Measurements from ENCODE around the gene TUBB1. TPM values are rescaled to one million over a fixed set of nuclear protein-coding genes. Genes with fewer than 3 reads are reported as not detected.

Gene TUBB1
- total and polyA plus RNA-seq, 12 donors = 0.07 to 0.38 (median 0.18) TPM; not detected in 2

DNA sequence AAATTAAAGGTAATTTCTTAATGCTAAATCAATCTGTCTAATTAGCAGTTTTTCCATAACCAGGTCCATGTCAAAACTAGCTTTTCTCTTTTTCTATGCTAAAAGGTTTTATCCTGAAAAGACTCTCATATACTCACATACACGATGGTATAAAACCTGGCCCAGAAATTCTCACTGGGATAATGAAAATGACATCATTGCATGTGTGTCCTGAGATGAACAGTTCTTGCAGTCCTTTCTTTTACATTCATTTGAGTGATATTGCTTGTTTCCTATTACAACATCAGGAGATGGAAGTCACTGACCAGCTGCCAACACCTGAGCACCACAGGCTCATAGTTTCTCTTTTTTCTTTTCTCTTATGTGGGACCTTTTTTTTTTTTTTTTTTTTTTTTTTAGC, 31.2 kb downstream of the TUBB1 start:
- Histone ChIP-seq H3K27ac (no peak overlapping the region), H3K4me3 (no peak overlapping the region), H3K9me3 (no peaks in the 10 kb centered on the region), H3K36me3 (no peaks in the 10 kb centered on the region), H3K27me3 (peaks cover 0 to 32% (median 5%) of the 10 kb centered on the region in 7 donors), H3K4me1 (peaks cover 0 to 6% (median 0%) of the 10 kb centered on the region in 9 donors)
- ATAC-seq (no peak), DNase-seq (no peak)
- TF ChIP-seq, protein P1, sequence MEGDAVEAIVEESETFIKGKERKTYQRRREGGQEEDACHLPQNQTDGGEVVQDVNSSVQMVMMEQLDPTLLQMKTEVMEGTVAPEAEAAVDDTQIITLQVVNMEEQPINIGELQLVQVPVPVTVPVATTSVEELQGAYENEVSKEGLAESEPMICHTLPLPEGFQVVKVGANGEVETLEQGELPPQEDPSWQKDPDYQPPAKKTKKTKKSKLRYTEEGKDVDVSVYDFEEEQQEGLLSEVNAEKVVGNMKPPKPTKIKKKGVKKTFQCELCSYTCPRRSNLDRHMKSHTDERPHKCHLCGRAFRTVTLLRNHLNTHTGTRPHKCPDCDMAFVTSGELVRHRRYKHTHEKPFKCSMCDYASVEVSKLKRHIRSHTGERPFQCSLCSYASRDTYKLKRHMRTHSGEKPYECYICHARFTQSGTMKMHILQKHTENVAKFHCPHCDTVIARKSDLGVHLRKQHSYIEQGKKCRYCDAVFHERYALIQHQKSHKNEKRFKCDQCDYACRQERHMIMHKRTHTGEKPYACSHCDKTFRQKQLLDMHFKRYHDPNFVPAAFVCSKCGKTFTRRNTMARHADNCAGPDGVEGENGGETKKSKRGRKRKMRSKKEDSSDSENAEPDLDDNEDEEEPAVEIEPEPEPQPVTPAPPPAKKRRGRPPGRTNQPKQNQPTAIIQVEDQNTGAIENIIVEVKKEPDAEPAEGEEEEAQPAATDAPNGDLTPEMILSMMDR (IDR thresholded peaks at IDR 0.05) = no peak
- intact Hi-C loops (cut with DNase I) = loop anchor here in 1 of 10 donors (10.0 kb wide), 1 partner anchor 354 kb away; no protein-coding TSS in a partner anchor
- WGBS, 2 donors = 52 to 70% methylated on average over 1 of the region's 1 CpG

- peaks cover 0 to 6% (median 0%) of the 10 kb centered on the region in 9 donors for H3K4me1 ChIP-seq
- TF ChIP-seq, protein P1 (IDR thresholded peaks at IDR 0.05) = no peak
- no peak overlapping the region for H3K27ac ChIP-seq
- ATAC-seq (no peak), DNase-seq (no peak)
- peaks cover 0 to 41% (median 5%) of the 10 kb centered on the region in 7 donors for H3K27me3 ChIP-seq
- H3K4me3 ChIP-seq = no peak overlapping the region
- no peaks in the 10 kb centered on the region for H3K36me3 ChIP-seq
- WGBS, 2 donors = 87% methylated on average over 6 of the region's 6 CpGs
- intact Hi-C loops (cut with DNase I) = loop anchor here in 1 of 10 donors (10.0 kb wide), 1 partner anchor 353 kb away; no protein-coding TSS in a partner anchor
- peaks cover 0 to 7% (median 0%) of the 10 kb centered on the region in 11 donors for H3K9me3 ChIP-seq
Measured at GRCh38 chr20:59051666-59052185, 32.5 kb downstream of the TUBB1 start.

GRCh38 chr20:59055302-59055701, 36.1 kb downstream of the TUBB1 start:
- H3K27ac ChIP-seq = no peak overlapping the region
- peak in 1 of 8 donors; percentile 57 for ATAC-seq
- H3K4me1 ChIP-seq = no peaks in the 10 kb centered on the region
- H3K36me3 ChIP-seq = no peaks in the 10 kb centered on the region
- DNase-seq = peak in 1 of 2 donors; percentile 25
- peaks cover 0 to 11% (median 0%) of the 10 kb centered on the region in 11 donors for H3K9me3 ChIP-seq
- TF ChIP-seq, protein P1 (IDR thresholded peaks at IDR 0.05) = peak in 8 of 9 donors; percentile 13 to 64 (median 54)
- H3K27me3 ChIP-seq = peaks cover 0 to 53% (median 5%) of the 10 kb centered on the region in 7 donors
- 63 to 74% methylated on average over 7 of the region's 7 CpGs for WGBS, 2 donors
- H3K4me3 ChIP-seq = no peak overlapping the region
- intact Hi-C loops (cut with DNase I) = loop anchor here in 2 of 10 donors (5.0 to 10.0 kb wide), 2 partner anchors 167 to 349 kb away; no protein-coding TSS in a partner anchor

- WGBS, 2 donors = 57 to 62% methylated on average over 4 of the region's 4 CpGs
- H3K36me3 ChIP-seq = no peaks in the 10 kb centered on the region
- intact Hi-C loops (cut with DNase I) = loop anchor here in 3 of 10 donors (2.0 to 5.0 kb wide), 3 partner anchors 19 to 395 kb away; partner anchors contain the start of gene PRELID3B (in 1 of the 3)
- H3K4me3 ChIP-seq = no peak overlapping the region
- peaks cover 0 to 30% (median 0%) of the 10 kb centered on the region in 7 donors for H3K27me3 ChIP-seq
- no peak overlapping the region for H3K27ac ChIP-seq
- TF ChIP-seq, protein P1 (IDR thresholded peaks at IDR 0.05) = no peak
- DNase-seq (no peak), ATAC-seq (peak in 4 of 8 donors; percentile 12 to 57 (median 34))
- H3K9me3 ChIP-seq = peaks cover 0 to under 1% (median 0%) of the 10 kb centered on the region in 11 donors
- peaks cover 0 to 19% (median 14%) of the 10 kb centered on the region in 9 donors for H3K4me1 ChIP-seq
Measured at GRCh38 chr20:59062081-59062480, 42.9 kb downstream of the TUBB1 start.

Measured in heart right ventricle (tissue), 16 donors.